Bladder microvascular endothelial cell (primary cell): ENCODE measurements around the gene BBS2. TPM values are rescaled to one million over a fixed set of nuclear protein-coding genes. Genes with fewer than 3 reads are reported as not detected.

ENCODE experiments used
- total RNA-seq: library from RNA; depleted of rRNA; stranded (reverse); fragments of >200 nt; gene quantifications from 2 replicates; pipeline ENCODE4 v1.2.3, GENCODE V29; 2014

BBS2 gene
- total RNA-seq, result 26.4 and 34.7 TPM in 2 replicates

GRCh38 chr16:56519459-56520250, at the start of gene BBS2:
BBS2 (minus strand) TSS chr16:56520024; CDS start chr16:56519862, 162 bp downstream.

GRCh38 chr16:56564793-56565477, 45.1 kb upstream of the BBS2 start, which contains the start of gene MT4:
MT4 (plus strand) TSS chr16:56565073; CDS start chr16:56565129, 56 bp downstream.

GRCh38 chr16:56450986-56451752, 68.7 kb downstream of the BBS2 start, which contains the start of the genes NUDT21 and OGFOD1:
NUDT21 (minus strand) TSS chr16:56451332; CDS start chr16:56451202, 130 bp downstream.
OGFOD1 (plus strand) TSS chr16:56451554; CDS start chr16:56451613, 59 bp downstream.

Other genes with a start within 250 kb of the BBS2 start
- 210 and 356 TPM in 2 replicates for gene AMFR, start 94.5 kb downstream of the BBS2 start, total RNA-seq
- 53.3 and 73.9 TPM in 2 replicates for gene NUDT21, start 68.7 kb downstream of the BBS2 start, total RNA-seq
- gene OGFOD1, start 68.5 kb downstream of the BBS2 start, total RNA-seq, result 62.7 and 120 TPM in 2 replicates
- gene MT4, start 45.0 kb upstream of the BBS2 start, total RNA-seq, result not detected in 2 replicates
- gene MT3, start 69.5 kb upstream of the BBS2 start, total RNA-seq, result not detected in 2 replicates
- gene MT2A, start 88.6 kb upstream of the BBS2 start, total RNA-seq, result 41.6 and 86.4 TPM in 2 replicates
- gene MT1E, start 105.8 kb upstream of the BBS2 start, total RNA-seq, result 64.6 and 115 TPM in 2 replicates
- gene MT1M, start 112.6 kb upstream of the BBS2 start, total RNA-seq, result 2.5 and 4.2 TPM in 2 replicates
- gene MT1A, start 118.6 kb upstream of the BBS2 start, total RNA-seq, result 0.65 and 0.69 TPM in 2 replicates
- gene MT1B, start 131.9 kb upstream of the BBS2 start, total RNA-seq, result not detected in 2 replicates
- gene MT1F, start 137.9 kb upstream of the BBS2 start, total RNA-seq, result 0.69 and 1.5 TPM in 2 replicates
- not detected in 2 replicates for gene MT1G, start 148.0 kb upstream of the BBS2 start, total RNA-seq
- not detected in 2 replicates for gene MT1H, start 149.8 kb upstream of the BBS2 start, total RNA-seq
- gene MT1X, start 162.4 kb upstream of the BBS2 start, total RNA-seq, result 7.9 and 13.8 TPM in 2 replicates
- 67.8 and 83.1 TPM in 2 replicates for gene NUP93, start 210.1 kb upstream of the BBS2 start, total RNA-seq